ENCODE measurements around the gene IGF2R.

Gene IGF2R

DNA sequence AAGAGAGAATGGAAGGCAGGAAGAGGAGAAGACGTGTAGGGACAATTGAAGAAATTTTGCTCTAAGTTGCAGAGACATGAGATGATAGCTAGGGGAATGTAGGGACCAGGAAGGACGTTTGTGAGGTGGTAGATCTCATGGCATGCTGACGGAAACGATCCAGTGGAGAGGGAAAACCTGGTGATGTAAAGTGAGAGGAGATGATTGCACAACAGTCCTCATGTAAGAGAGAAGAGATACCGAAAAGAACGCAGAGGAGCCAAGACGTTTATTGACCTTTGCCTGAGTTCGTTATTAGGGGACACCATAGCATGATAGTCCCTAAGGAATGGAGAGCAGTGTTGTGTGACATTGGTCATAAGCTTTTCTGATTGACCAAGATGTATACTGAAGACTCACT is 55.3 kb downstream of the IGF2R start:
- DNase-seq: no peak

GRCh38 chr6:160027076-160027475 is 58.2 kb downstream of the IGF2R start:
- no peak for DNase-seq

GRCh38 chr6:160027931-160028330 is 59.0 kb downstream of the IGF2R start:
- DNase-seq: no peak

GRCh38 chr6:160028487-160029275 is 59.8 kb downstream of the IGF2R start:
- DNase-seq: no peak

GRCh38 chr6:160029525-160029924 is 60.6 kb downstream of the IGF2R start:
- no peak for DNase-seq

- DNase-seq: peak in 41 of 56 donors; percentile 10 to 75 (median 38)
Observed at GRCh38 chr6:160030103-160030502, 61.2 kb downstream of the IGF2R start.

DNA sequence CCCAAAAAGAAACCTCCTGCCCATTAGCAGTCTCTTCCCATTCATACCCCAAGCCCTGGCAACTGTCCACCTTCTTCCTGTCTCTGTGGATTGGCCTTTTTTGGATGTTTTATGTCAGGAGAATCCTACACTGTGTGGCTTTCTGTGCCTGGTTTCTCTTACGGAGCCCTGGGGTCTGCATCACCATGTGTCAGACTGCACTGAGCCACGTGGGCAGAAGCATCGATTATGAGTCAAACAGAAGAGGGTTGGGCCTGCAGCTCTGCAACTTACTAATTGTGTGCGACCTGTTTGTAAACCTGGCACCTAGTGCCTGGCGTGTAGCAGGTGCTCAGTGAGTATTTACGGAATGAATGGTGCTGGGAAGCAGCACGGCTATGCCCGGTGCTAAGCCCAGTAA is 62.6 kb downstream of the IGF2R start:
- DNase-seq: peak in 1 of 56 donors; percentile 22

DNA sequence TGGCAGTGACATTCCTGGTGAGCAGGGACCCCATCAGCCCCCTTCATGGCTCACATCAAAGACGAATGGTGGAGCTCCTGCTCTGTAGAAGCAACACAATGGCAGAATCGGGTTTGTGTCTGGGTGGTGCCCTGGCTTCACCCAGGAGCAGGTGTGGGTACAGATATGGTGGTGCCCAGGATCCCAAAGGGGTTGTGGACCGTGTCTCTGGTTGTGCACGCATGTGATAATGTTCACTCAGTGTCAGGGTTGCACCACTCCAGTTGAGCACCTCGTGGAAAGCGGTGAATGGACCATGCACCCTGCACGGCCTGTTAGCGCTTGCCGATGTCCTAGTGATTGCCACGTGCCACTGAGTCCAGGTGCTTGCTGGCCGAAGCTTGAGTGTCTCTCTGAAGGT is 63.0 kb downstream of the IGF2R start:
- no peak for DNase-seq

- DNase-seq: no peak
Observed at GRCh38 chr6:160032538-160032937, 63.7 kb downstream of the IGF2R start.

DNA sequence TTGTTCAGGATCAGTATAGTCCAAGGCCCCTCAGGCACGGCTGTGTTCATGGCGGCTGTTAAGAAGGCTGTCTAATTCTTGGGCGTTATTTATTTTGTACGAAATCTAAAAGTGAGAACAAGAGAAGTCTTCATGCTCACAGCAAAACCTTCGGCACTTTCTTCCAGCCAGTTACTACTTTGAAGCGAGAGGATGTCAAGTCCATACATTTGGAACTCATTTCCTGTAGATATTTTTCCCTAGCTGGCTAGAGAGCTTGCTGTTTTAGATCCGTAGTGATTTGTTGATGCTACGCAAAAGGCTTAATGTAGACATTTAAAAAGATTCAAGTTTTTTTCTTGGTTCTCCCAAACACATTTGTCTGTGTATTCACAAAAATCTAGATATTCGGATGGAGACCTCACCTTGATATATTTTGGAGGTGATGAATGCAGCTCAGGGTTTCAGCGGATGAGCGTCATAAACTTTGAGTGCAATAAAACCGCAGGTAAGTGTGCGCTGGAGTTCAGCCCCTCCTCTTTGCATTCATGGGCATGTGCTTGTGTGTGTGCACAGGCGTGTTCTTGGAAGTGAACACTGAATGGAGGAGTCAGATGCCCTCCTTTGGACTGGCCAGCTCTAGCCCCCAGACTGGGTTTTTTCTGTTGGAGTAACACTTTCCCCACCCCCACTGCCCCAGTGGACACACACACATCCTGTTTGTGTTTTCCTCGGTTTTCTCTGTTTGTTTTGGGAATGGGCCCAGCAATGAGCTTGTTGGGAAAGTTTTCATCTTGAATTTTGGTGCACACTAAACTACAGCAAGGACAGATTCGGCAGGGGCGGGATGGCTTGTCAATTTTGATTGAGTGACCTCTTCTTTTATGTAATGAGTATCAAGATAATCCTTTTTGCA is 65.4 kb downstream of the IGF2R start:
- no peak for DNase-seq

GRCh38 chr6:160035241-160035640 is 66.4 kb downstream of the IGF2R start:
- no peak for DNase-seq

DNA sequence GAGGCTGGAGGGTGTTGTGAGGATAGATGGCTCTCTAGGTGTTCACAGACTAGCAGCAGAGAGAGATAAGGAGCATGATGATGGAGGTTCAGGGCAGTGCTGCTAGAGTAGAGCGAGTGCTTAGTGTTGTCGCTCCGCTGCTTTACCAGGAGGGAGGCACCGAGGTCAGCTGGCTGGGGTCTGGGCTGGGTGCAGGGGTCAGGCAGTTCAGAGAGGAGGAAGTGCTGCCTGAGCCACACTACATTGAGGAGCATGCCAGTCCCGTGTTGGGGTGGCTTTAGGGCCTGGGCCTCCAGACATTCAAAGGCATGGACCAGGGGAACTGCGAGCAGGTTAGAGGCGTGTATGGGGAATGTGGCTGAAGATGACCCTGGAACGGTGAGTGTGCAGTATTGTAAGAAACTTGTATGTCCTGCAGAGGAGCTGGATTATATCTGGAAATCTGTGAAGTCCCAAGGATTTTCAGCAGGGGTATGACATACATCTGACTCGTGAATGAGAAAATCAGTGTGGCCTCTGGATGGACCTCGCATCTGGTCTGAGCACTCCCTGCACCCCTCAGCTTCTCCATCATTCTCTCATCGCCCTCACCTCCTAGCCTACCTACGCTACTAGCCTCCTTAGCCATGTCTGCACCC is 66.9 kb downstream of the IGF2R start:
- DNase-seq: no peak

- DNase-seq: no peak
Observed at GRCh38 chr6:160036331-160036695, 67.4 kb downstream of the IGF2R start.

- DNase-seq: no peak
Observed at GRCh38 chr6:160036790-160037206, 67.9 kb downstream of the IGF2R start.

DNA sequence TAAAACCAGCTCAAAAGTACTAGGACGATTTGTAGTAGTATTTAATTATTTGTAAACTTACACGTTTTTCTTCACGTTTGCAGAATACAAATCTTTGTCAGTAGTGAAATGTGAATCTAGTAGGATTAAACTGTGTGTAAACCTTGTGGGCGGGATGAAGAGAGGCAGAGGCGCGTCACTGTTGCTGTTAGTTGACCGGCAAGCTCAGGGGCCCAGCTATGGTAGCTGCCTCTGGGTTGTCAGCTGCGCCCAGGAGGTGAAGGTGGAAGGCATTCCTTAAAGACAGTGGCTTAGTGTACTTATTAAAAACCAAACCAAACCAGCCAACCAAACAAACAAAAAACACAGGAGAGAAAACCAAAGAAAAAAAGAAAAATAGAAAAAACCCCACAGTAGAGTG is 69.6 kb downstream of the IGF2R start:
- DNase-seq: no peak

DNA sequence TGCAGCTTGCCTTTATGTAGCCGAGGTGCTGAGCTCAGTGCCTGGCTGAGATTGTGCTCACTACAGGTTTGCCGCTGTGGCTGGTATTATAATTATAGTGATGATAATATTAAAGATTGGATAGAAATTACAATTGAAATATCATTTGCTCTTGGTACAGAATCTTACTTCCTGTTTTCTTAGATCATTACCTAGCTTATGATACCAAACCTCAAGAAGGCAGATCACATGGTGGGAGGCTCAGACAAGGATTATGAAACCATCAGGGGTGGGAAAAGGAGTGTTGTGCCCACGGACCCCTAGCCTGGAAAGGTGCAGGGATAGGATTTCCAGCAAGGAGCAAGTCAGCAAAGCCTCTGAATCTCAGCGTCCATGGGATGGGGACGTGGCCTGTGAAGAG is 70.6 kb downstream of the IGF2R start:
- no peak for DNase-seq

DNA sequence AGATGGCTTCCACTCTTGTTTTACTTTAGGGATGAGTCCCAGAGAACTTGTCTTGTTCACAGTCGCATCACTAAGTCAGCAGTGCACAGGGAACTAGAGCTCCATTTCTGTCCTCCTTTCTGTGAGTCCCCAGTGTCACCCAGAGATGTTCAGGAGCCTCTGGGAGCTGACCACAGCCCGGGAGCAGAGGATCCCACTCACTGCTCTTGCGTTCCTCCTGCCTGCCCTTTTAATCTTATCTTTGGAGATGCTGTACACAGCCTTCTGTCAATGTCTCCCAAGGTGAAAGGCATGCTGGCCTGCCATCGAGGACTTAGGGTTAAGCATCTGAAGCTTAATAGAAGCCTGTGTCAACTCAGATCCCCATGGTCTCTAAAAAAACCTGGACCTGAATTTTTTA is 71.2 kb downstream of the IGF2R start:
- no peak for DNase-seq

GRCh38 chr6:160040527-160041264 is 71.8 kb downstream of the IGF2R start:
- DNase-seq: no peak

- DNase-seq: peak in 10 of 56 donors; percentile 2 to 36 (median 8)
Observed at GRCh38 chr6:160041608-160042007, 72.7 kb downstream of the IGF2R start.

DNA sequence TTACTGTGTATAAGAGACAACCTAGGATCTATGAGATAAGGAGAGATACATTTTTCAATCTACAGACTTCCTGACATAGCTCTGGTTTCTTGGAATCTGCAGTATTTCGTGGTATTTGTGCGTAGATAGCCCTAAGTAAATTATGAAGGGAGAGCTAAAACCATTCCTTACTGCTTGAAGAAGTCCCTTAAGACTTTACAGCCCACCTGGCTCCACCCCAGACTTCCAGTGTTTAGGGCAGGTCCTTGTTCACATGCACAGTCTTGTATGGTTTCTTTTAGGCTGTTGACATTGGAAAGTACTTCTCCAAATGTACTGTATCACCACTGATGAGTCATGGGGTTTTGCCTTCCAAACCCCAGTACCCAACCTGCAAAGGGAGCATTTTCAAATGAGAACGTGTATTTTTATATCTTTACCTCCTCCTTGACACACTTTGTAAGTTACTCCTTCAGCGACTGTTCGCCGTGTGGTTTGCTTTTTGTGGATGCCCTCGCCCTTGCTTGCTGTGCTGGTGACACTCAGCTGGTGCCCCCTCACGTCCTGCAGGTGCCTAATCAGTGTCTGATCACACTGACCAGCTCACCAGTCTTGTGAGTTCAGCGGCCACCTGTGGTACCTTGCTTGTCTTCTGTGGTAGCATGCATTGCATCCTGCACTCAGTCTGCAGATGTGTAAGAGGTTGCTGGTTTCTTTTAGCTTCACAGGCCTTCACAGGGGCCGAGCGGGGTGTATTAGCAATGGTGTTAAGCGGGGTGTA is 73.3 kb downstream of the IGF2R start:
- DNase-seq: no peak

Data from nucleus accumbens (tissue), 56 donors.